Testis (tissue), 2 donors: ENCODE data around the gene TESK2.

ENCODE experiments used
- POLR2A ChIP-seq: fragments of 450-650 bp; IDR thresholded peaks from one replicate; pipeline ENCODE4 v1.6.1; 2017; ENCODE audit warnings: antibody characterized with exemption, mild to moderate bottlenecking, moderate library complexity
- TF ChIP-seq, protein P1 (sequence below), 3 experiments: fragments of 450-650 bp in 2 of 3; fragments of 200-600 bp in 1 of 3; sonication (generic) in 1 of 3; IDR thresholded peaks; one replicate each; pipeline ENCODE4 v1.5.1; 2016 to 2019; ENCODE audit warnings: antibody characterized with exemption in 3 of 3, mild to moderate bottlenecking in 2 of 3, moderate library complexity in 1 of 3

DNA sequence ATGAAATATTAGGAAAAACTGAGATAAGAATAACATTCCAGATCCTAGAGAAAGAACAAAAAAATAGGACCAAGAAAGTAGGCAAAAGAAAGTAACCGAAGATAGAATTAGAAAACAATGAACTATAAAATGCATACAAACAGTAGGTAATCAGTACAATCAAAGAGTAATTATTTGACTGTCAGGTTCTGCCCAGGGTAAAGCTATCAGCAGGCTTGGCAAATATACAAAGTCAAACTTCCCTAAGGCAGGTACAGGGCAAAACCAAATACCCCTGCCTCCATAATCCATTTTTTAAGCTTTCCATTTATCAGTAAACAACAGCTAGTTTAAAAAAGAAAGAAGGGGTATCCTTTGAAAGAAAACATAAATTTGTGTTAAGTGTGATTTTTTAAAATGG lies 44.4 kb downstream of the TESK2 start:
- TF ChIP-seq, protein P1, sequence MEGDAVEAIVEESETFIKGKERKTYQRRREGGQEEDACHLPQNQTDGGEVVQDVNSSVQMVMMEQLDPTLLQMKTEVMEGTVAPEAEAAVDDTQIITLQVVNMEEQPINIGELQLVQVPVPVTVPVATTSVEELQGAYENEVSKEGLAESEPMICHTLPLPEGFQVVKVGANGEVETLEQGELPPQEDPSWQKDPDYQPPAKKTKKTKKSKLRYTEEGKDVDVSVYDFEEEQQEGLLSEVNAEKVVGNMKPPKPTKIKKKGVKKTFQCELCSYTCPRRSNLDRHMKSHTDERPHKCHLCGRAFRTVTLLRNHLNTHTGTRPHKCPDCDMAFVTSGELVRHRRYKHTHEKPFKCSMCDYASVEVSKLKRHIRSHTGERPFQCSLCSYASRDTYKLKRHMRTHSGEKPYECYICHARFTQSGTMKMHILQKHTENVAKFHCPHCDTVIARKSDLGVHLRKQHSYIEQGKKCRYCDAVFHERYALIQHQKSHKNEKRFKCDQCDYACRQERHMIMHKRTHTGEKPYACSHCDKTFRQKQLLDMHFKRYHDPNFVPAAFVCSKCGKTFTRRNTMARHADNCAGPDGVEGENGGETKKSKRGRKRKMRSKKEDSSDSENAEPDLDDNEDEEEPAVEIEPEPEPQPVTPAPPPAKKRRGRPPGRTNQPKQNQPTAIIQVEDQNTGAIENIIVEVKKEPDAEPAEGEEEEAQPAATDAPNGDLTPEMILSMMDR (IDR thresholded peaks at IDR 0.05), result no peak
- TF ChIP-seq POLR2A, result no peak
